ENCODE results near the gene ZNF570. TPM values are rescaled to one million over a fixed set of nuclear protein-coding genes. Genes with fewer than 3 reads are reported as not detected.

Gene ZNF570
- total RNA-seq, 1 experiment from 2014 or later, result 0.07 TPM

DNA sequence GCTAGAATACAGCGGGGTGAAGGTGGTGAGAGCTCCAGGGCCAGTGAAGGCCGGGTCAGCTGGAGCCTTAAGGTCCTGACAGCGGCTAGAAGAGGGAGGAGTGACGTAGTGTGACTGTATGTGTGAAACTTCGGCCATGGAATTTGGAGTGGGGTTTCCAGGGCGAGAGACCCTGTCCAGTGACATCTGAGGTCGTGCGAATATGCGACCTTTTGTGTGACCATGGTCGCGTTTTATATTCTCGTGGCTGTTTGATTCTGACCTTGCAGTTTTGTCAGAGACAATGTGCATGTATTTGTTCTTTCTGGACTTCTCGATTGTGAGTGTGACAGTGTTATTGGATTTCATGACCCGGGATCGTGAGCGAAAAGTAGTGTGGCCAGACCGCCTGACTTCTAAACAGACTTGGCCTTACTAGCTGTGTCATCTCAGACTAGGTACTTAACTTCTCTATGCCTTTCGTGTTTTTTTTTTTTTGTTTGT, 1.5 kb upstream of the ZNF570 start:
- no peak for TF ChIP-seq EZH2phosphoT487 (IDR thresholded peaks at IDR 0.05; ENCODE audit: borderline replicate concordance, low read length)
- Histone ChIP-seq H4K20me1 (ENCODE audit: low read length) (no peaks in the 10 kb centered on the region), H2AFZ (ENCODE audit: low read length) (peak overlapping the region; percentile 89), H3K27ac (ENCODE audit: low read length) (no peak overlapping the region), H3K4me2 (ENCODE audit: low read length) (peak overlapping the region; percentile 76; the same call in 1 of the 2 replicates), H3F3A (ENCODE audit: low read length, unreplicated experiment) (no peaks in the 10 kb centered on the region), H3K4me3 (ENCODE audit: low read length) (peak overlapping the region; percentile 77; the same call in 1 of the 2 replicates), H3K79me2 (ENCODE audit: low read length) (no peaks in the 10 kb centered on the region), H3K36me3 (ENCODE audit: low read depth, low read length) (peaks cover 15% of the 10 kb centered on the region; the same call in 1 of the 2 replicates), H3K9me2 (replicated peaks; ENCODE audit: low read length) (no peaks in the 10 kb centered on the region), H3K9me3 (ENCODE audit: low read length) (0 out of 2 replicates have a peak, but pooled peaks cover 7% of the 10 kb centered on the region), H3K4me1 (ENCODE audit: insufficient read depth, low read length) (no peaks in the 10 kb centered on the region), H3K9ac (ENCODE audit: low read length) (no peak overlapping the region), H3K27me3 (ENCODE audit: low read length) (no peaks in the 10 kb centered on the region)
- intact Hi-C loops (cut with micrococcal nuclease), result no loop called here
- ChIA-PET CTCF (no interaction called here), POLR2A (ENCODE audit: unreplicated experiment) (interaction anchor here (0.6 kb wide), 1 partner anchor 127 kb away, joined by 3 read pairs; the partner anchor contains the start of genes ZNF540 and ZNF571)
- no peak for DNase-seq
- BruUV-seq (replicated peaks), result TSS peak; percentile 56
- no peak for ATAC-seq

DNA sequence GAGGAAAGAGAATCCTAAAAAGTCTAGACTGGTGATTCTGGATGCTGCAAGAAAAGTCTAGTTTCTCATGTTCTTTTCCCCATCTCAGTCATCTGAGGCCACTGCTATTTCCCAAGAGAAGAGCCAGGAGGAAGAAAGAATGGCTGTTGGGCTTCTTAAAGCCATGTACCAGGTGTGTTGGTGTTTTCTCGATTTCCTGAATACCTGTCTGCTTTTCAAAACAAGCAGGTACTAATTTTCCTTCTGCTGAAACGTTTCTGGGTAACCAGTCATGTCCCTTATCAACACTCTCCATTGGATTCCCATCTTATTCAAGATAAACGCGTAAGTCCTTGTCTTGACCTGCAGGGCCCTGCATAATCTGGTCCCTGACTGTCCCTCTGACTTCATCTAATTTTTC, 1.1 kb downstream of the ZNF570 start:
- Histone ChIP-seq H3F3A (ENCODE audit: low read length, unreplicated experiment) (no peaks in the 10 kb centered on the region), H3K4me3 (ENCODE audit: low read length) (no peak overlapping the region), H3K9me2 (replicated peaks; ENCODE audit: low read length) (no peaks in the 10 kb centered on the region), H3K9ac (ENCODE audit: low read length) (no peak overlapping the region), H4K20me1 (ENCODE audit: low read length) (no peaks in the 10 kb centered on the region), H2AFZ (ENCODE audit: low read length) (no peak overlapping the region), H3K27me3 (ENCODE audit: low read length) (no peaks in the 10 kb centered on the region), H3K79me2 (ENCODE audit: low read length) (no peaks in the 10 kb centered on the region), H3K36me3 (ENCODE audit: low read depth, low read length) (no peaks in the 10 kb centered on the region; the same call in 1 of the 2 replicates), H3K4me1 (ENCODE audit: insufficient read depth, low read length) (no peaks in the 10 kb centered on the region), H3K27ac (ENCODE audit: low read length) (no peak overlapping the region), H3K4me2 (ENCODE audit: low read length) (peak overlapping the region; percentile 46; the same call in 1 of the 2 replicates), H3K9me3 (ENCODE audit: low read length) (0 out of 2 replicates have a peak, but pooled peaks cover 3% of the 10 kb centered on the region)
- ChIA-PET POLR2A (ENCODE audit: unreplicated experiment) (no interaction called here), CTCF (no interaction called here)
- TF ChIP-seq EZH2 (IDR thresholded peaks at IDR 0.05; ENCODE audit: low read length, unreplicated experiment) (no peak), EZH2phosphoT487 (IDR thresholded peaks at IDR 0.05; ENCODE audit: borderline replicate concordance, low read length) (no peak)
- TF ChIP-seq, protein P1, sequence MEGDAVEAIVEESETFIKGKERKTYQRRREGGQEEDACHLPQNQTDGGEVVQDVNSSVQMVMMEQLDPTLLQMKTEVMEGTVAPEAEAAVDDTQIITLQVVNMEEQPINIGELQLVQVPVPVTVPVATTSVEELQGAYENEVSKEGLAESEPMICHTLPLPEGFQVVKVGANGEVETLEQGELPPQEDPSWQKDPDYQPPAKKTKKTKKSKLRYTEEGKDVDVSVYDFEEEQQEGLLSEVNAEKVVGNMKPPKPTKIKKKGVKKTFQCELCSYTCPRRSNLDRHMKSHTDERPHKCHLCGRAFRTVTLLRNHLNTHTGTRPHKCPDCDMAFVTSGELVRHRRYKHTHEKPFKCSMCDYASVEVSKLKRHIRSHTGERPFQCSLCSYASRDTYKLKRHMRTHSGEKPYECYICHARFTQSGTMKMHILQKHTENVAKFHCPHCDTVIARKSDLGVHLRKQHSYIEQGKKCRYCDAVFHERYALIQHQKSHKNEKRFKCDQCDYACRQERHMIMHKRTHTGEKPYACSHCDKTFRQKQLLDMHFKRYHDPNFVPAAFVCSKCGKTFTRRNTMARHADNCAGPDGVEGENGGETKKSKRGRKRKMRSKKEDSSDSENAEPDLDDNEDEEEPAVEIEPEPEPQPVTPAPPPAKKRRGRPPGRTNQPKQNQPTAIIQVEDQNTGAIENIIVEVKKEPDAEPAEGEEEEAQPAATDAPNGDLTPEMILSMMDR (conservative IDR thresholded peaks at IDR 0.05; ENCODE audit: low read depth, low read length), result no peak
- DNase-seq, result no peak
- intact Hi-C loops (cut with micrococcal nuclease), result no loop called here
- no TSS peak for BruUV-seq (replicated peaks)
- no peak for ATAC-seq

GRCh38 chr19:37472165-37472564, 3.0 kb downstream of the ZNF570 start:
- no peak for TF ChIP-seq EZH2 (IDR thresholded peaks at IDR 0.05; ENCODE audit: low read length, unreplicated experiment)
- TF ChIP-seq, protein P1 (conservative IDR thresholded peaks at IDR 0.05; ENCODE audit: low read depth, low read length), result no peak
- TF ChIP-seq EZH2phosphoT487 (IDR thresholded peaks at IDR 0.05; ENCODE audit: borderline replicate concordance, low read length), result no peak
- Histone ChIP-seq H3K36me3 (ENCODE audit: low read depth, low read length) (no peaks in the 10 kb centered on the region; the same call in 1 of the 2 replicates), H3K4me1 (ENCODE audit: insufficient read depth, low read length) (no peaks in the 10 kb centered on the region), H3F3A (ENCODE audit: low read length, unreplicated experiment) (no peaks in the 10 kb centered on the region), H2AFZ (ENCODE audit: low read length) (no peak overlapping the region), H3K79me2 (ENCODE audit: low read length) (no peaks in the 10 kb centered on the region), H4K20me1 (ENCODE audit: low read length) (no peaks in the 10 kb centered on the region), H3K9ac (ENCODE audit: low read length) (no peak overlapping the region), H3K4me3 (ENCODE audit: low read length) (no peak overlapping the region), H3K4me2 (ENCODE audit: low read length) (no peak overlapping the region), H3K9me2 (replicated peaks; ENCODE audit: low read length) (no peaks in the 10 kb centered on the region), H3K27ac (ENCODE audit: low read length) (no peak overlapping the region), H3K27me3 (ENCODE audit: low read length) (no peaks in the 10 kb centered on the region), H3K9me3 (ENCODE audit: low read length) (peaks cover 11% of the 10 kb centered on the region; the same call in 1 of the 2 replicates)
- ATAC-seq (no peak), DNase-seq (no peak)
- BruUV-seq (replicated peaks), result no TSS peak
- CTCF ChIA-PET, result no interaction called here
- intact Hi-C loops (cut with micrococcal nuclease), result no loop called here
- POLR2A ChIA-PET (ENCODE audit: unreplicated experiment), result no interaction called here
